GM08714 (cell line): ENCODE measurements around the gene PRKACG.
A peak's percentile ranks its signal among the peaks of the same experiment; 100 is the strongest.

Experiments used
- H3K4me3 ChIP-seq: fragments of 200-500 bp; sonication (Bioruptor generic); 2 replicates; pipeline ENCODE4 v1.5.1; 2014; ENCODE audit warnings: mild to moderate bottlenecking, low read length, inconsistent platforms
- ZNF274 ChIP-seq: IDR thresholded peaks from 2 replicates; pipeline ENCODE4 v1.6.1; 2012; ENCODE audit warnings: mild to moderate bottlenecking, low read depth, low read length

The PRKACG gene

DNA sequence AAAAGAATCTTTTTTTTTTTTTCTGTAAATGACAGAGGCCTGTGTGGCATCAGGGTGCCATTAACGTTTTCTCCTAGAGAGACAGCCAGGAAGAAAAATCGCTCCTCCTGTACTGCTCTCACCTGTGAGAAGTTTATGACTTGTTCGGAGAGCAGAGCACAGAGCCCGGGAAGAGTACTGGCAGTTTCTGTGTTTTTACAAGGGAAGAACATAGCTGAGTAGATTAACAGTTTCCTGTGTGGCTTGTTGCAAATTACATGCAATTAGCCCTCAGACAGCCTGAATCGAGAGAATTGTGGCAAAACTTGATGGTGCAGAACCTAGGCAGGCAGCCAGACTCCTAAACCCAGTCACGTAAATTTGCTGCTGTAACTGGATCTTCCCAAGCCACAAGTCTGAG lies 32.1 kb downstream of the PRKACG start:
- no peak overlapping the region; the same call in 1 of the 2 replicates for H3K4me3 ChIP-seq
- TF ChIP-seq ZNF274: no peak

DNA sequence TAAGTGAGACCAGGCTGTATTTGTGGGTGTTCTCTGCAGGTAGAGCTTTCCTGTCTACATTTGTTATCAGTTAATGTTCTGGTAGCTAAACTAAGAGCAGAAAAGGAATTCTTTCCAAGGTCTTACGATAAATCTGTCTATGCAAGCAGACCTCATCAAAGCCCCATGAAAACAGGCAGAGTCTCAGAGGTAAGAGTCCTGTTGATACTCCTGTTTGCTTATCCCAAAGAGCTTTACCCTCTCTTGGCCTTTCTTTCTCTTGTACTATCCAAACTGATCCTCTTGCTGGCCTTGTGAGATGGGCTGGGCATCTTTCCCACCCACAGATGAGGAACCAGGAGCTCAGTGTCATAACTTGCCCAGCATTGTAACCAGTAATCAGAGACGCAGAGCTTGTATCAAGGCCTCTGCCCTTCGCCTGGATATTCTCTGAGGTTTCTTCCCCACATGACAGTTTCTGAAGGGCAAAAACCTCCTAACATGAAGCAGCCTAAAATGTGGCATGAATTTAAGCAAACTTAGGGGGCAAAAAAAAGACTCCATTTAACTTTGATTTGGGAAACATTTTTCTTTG lies 33.5 kb downstream of the PRKACG start:
- no peak for TF ChIP-seq ZNF274

DNA sequence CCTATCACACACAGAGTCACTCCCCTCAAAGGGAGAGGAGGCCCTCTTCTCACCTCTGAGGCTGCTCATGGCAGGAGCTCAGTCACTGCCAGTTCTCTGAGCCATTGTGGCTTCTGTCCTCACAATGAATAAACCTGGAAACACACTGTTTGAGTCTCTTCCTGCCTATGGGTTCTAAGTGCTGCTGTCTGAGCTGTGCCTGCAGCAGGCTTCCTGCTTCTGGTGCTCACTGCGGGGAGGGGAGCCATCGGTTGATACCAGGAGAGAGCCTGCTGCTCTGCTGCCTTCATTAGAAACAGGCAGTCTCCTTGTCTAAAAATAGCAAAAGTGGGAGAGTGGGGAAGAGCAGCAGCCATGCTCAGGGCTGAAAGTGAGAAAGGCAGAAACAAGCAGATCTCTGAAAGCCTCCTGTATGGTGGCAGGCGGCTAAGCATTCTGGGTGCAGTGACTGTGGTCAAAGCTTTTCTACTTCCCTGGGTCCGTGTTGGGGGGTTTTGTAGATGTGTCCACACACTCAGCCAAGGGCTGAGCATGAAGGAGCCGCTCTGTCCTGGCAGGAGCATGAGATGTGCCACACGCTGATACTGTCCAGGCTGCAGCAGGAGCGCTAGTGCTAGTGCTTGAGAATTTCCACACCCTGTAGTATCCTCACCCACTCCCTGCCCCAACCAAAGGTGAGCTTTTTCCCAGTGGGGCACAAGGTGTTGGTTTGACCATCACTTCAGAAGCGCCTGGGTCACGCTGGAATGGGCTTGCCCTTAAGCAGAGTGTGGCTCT lies 34.2 kb downstream of the PRKACG start:
- H3K4me3 ChIP-seq: no peak overlapping the region; the same call in 1 of the 2 replicates

More for the DNA sequence above, 33.5 kb downstream of the PRKACG start:
- H3K4me3 ChIP-seq: no peak overlapping the region

DNA sequence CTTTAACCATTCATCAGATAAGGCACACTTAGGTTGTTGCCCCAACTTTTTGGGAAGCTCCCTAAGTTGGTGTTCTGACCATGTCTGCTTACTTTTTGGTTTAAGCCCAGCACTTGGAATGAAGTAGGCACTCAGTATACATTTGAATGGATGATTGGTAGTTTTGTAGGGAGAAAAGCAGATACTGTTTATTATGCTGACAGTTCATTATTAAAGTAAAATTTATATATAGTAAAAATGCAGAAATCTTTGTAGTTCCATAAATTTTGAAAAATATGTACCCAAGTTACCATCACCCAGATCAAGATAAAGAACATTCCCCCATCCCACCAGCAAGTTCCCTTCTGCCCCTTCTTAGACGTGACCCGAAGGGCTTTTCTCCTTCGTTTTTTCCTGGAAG lies 35.4 kb downstream of the PRKACG start:
- H3K4me3 ChIP-seq: no peak overlapping the region
- no peak for TF ChIP-seq ZNF274

More for the DNA sequence above, 34.2 kb downstream of the PRKACG start:
- no peak for TF ChIP-seq ZNF274

DNA sequence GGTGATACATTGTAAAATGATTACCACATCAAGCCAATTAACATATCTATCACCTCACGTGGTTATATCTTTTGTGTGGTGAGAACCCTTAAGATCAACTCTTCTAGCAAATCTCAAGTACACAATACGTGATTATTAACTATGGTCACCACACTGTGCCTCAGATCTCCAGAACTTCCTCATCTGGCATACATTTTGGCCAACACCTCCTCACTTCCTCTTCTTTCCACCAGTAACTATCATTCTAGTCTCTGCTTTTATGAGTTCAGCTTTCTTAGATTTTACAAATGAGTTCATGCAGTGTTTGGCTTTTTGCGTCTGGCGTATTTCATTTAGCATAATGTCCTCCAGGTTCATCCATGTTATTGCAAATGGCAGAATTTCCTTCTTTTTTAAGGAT lies 35.8 kb downstream of the PRKACG start:
- H3K4me3 ChIP-seq: no peak overlapping the region
- no peak for TF ChIP-seq ZNF274

DNA sequence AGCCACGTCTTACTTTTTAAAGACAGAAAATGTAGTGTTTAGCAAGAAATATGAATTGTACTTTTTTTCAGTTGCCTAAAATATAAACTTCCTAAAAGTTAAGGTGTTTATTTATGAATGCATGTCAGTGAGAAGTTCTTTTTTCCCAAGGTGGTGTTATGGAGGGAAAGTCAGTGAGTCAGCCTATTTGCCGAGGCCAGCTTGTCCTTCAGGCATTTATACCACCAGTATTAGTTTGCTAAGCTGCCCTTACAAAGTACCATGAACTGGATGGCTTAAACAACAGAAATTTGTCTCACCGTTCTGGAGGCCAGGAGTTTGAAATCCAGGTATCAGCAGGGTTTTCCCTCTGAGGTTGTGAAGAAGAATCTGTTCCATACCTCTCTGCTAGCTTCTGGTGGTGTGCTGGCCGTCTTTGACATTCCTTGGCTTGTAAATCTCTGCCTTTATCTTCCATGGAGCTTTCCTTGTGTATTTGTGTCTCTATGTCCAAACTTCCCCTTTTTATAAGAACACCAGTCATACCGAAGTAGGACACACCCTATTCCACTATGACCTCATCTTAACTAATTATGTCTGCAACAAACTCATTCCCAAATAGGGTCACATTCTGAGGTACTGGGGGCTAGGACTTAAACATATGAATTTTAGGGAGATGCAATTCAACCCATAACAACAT lies 38.4 kb downstream of the PRKACG start:
- peak overlapping the region; percentile 58 for H3K4me3 ChIP-seq

DNA sequence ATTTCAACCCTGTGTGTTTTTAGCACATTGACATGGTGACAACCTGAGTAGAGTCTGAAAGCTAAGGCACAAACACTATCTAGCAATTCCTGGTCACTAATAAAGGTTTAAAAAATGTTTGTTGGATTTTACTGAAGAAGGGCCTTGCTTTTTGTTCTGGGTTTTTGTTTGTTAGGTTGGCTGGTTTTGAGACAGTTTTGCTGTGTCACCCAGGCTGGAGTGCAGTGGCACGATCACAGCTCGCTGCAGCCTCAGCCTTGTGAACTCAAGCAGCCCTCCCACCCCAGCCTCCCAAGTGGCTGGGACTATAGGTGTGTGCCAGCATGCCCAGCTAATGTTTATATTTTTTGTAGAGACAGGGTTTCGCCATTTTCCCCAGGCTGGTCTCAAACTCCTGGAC lies 39.0 kb downstream of the PRKACG start:
- TF ChIP-seq ZNF274: no peak
- peak overlapping the region; percentile 58 for H3K4me3 ChIP-seq

More for the DNA sequence above, 38.4 kb downstream of the PRKACG start:
- no peak for TF ChIP-seq ZNF274

DNA sequence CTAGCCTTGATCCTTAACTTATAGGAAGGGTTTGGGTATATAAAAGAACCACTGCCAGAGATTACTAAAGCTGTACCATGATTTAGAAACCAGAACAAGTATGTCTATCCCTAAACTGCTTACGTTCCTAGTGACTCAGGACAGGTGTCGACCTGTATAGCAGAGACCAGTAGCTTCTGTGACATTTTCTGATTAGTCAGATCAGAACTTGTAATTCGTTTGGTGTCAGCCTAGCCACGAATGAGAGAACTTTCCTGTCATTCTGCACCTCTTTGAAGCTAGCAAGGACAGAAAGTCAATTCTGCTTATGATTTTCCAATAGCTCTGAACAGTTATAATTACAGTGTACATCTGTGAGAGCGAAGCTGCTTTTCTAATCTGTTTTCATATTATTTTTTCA lies 39.5 kb downstream of the PRKACG start:
- no peak for TF ChIP-seq ZNF274
- H3K4me3 ChIP-seq: peak overlapping the region; percentile 58

DNA sequence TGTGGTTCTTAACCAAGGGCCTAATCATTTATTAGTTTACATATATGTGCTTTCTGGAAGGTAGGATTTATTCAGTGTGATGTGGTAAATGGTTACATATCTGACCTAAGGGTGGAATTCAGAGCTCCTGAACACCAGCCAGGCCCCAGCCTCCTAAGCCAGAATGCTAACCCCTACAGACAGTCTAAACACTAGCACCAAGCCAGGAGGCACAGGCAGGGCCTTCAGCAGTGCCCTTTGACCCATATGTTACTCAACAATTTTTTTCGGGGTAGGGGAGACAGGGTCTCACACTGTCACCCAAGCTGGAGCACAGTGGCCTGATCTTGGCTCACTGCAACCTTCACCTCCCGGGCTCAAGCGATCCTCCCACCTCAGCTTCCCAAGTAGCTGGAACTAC lies 40.3 kb downstream of the PRKACG start:
- no peak for TF ChIP-seq ZNF274

DNA sequence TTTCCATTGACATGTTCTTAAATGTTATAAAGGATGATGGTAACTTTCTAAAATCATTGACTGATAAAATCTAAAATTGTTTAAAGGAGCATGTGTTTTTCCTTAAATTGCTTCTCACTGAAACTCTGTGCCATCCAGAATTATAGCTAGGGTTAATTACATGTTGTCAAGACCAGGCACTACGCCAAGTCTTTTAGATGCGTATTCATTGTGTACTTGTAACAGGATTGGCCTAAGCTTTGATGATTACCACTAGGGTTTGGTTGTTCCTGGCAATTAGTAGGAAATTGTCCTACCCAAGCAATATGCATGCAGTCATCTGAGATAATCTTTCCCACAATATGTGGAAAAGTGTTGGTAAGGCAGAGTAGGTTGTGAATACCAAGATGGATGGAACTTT lies 43.8 kb downstream of the PRKACG start:
- H3K4me3 ChIP-seq: no peak overlapping the region
- TF ChIP-seq ZNF274: no peak

More for the DNA sequence above, 40.3 kb downstream of the PRKACG start:
- H3K4me3 ChIP-seq: peak overlapping the region; percentile 61; the same call in 1 of the 2 replicates

DNA sequence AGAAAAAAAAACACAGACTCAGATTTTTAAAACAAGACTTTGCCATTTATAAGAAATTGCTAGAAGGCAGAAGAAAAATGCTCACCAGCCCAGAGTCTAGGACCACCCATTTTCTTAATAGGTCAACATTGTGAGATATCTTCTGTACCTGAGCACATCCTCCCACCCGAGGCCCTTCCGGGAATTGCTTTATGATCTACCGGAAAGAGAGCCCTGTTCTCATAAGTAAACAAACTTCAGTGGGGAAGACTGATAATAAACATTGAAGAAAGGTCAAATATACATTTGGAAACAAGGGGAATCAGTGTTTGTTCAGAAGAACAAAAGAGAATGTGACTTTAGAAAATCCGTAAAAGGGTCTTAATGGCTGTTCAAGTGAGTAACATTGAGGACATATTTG lies 44.4 kb downstream of the PRKACG start:
- no peak overlapping the region for H3K4me3 ChIP-seq
- no peak for TF ChIP-seq ZNF274

DNA sequence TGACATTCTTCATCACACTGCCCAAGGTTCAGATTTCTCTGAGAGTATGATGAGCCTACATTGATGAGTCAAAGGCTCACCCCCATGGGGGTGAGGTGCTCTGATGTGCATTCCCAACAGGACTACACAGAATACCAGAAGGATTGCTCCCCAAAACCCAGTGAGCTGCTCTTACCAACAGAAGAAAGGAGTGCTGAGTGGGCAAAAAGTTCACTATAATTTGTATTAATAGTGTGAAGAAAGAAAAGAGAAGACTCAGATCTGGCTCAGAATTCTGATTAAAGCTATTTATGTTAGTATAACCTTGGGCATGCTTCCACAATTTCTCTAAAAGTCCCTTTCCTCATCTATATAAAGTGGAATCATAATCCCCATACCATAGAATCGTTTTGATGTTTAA lies 46.1 kb downstream of the PRKACG start:
- no peak overlapping the region for H3K4me3 ChIP-seq
- no peak for TF ChIP-seq ZNF274

DNA sequence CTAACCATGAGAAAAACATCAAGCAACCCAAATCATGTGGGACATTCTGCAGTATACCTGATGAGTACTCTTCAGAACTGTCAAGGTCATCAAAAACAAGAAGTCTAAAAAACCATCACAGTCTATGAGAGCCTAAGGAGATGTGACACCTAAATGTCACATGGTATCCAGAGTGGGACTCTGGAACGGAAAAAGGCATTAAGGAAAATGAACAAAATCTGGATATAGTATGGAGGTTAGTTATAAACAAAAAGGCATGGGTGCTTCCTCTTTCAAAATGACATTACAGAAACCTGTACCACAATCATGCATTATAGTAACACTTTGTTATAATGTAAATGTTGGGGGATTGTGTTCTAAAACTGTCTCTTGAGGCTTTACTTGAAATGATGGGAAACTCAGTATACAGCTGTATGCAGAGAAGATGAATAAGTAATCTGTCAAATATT lies 47.4 kb downstream of the PRKACG start:
- H3K4me3 ChIP-seq: no peak overlapping the region
- no peak for TF ChIP-seq ZNF274

DNA sequence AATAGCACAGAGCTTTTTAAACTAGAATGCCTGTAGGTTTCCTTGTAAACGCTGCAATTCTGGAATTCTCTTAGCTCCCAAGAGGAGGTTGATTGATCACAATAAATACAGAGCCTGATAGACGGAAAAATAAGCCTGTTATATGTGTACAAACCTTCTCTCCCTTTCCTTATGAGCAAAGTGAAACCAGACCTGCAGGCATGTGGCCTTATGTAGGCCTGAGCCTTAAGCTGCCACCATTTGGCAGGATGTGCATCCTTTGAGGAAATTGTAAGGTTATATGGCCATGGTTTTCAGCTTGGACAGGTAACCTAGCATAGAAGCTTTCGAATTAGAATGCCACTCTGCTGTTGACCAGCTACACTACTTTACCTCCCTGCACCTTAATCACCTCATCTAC lies 49.1 kb downstream of the PRKACG start:
- TF ChIP-seq ZNF274: no peak
- H3K4me3 ChIP-seq: no peak overlapping the region

DNA sequence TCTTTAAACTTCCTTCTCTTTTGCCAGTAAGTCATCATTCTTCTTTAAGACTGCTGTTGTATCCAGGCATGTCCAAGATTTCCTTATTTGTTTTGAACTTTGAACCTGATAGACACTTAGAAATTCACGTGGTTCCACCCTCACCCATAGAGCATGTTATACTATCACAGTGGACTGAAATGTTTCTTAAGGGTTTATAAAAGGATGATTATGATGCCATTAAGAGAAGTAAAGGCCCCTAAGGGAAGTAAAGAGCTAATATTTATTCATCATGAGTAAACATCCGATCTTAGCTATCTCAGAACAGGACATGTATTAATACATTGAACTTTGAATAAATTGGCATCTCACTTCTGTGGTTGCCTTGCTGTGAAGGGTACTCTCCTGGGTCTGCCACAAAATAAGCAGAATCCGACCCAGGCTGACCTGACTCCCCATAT lies 49.8 kb downstream of the PRKACG start:
- H3K4me3 ChIP-seq: no peak overlapping the region
- no peak for TF ChIP-seq ZNF274
